ENCODE data around the gene SLF1.
"Not testable (repeated sequence)": the region's sequence is repeated elsewhere in the genome, so short reads cannot be mapped to it uniquely, and the experiment has no call there.

DNA sequence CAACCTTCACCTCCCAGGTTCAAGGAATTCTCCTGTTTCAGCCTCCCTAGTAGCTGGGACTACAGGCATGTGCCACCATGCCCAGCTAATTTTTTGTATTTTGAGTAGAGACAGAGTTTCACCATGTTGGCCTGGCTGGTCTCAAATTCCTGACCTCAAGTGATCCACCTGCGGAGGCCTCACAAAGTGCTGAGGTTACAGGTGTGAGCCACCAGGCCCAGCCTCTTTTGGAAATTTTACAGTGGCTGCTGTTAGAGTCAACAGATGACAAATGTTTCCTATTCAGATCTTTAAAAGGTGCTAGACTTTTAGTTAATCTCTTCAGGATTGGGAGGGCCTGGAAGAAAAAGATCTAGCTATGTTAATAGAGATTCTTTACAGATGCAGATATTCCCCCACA is 45.1 kb upstream of the SLF1 start:
- TF ChIP-seq, protein P1, sequence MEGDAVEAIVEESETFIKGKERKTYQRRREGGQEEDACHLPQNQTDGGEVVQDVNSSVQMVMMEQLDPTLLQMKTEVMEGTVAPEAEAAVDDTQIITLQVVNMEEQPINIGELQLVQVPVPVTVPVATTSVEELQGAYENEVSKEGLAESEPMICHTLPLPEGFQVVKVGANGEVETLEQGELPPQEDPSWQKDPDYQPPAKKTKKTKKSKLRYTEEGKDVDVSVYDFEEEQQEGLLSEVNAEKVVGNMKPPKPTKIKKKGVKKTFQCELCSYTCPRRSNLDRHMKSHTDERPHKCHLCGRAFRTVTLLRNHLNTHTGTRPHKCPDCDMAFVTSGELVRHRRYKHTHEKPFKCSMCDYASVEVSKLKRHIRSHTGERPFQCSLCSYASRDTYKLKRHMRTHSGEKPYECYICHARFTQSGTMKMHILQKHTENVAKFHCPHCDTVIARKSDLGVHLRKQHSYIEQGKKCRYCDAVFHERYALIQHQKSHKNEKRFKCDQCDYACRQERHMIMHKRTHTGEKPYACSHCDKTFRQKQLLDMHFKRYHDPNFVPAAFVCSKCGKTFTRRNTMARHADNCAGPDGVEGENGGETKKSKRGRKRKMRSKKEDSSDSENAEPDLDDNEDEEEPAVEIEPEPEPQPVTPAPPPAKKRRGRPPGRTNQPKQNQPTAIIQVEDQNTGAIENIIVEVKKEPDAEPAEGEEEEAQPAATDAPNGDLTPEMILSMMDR (IDR thresholded peaks at IDR 0.05; ENCODE audit: low read length) = not testable (repeated sequence)
- not testable (repeated sequence) for TF ChIP-seq EZH2 (optimal IDR thresholded peaks at IDR 0.05; ENCODE audit: low read depth, low read length)
